Stimulated activated CD4-positive, alpha-beta T cell treated with anti-CD3 and anti-CD28 coated beads, Interleukin-12 subunit alpha, Interleukin-12 subunit beta, amount 100 ng/mL, for 24 hours (primary cell): Measurements from ENCODE around the gene CDH4.

Experiments used
- DNase-seq, 2 experiments: peaks; one replicate each; pipeline ENCODE4 v3.0.0-alpha.2; 2020; ENCODE audit warnings: low read depth in 2 of 2

The CDH4 gene

DNA sequence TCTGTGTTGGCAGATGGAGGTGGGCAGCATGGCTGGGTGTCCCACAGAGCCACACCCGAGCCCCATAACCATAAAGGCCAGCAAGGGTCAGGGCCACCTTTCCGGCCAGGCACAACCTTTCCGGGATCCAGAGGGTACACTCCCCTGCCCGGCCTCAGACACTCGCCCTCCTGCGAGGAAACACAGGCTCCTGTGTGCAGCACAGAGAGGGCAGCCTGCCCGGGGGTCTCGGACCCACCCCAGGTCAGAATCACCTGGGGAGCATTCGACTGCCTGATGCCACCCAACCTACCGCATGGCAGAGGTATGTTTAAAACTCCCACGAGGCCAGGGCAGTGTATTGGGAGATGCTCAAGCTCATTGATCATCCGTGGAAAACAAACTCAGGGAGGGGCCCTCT lies 553.3 kb downstream of the CDH4 start:
- DNase-seq = no peak

- DNase-seq = no peak
Measured at GRCh38 chr20:61805781-61806180, 553.7 kb downstream of the CDH4 start.

- no peak for DNase-seq
Measured at GRCh38 chr20:61806314-61806713, 554.3 kb downstream of the CDH4 start.

DNA sequence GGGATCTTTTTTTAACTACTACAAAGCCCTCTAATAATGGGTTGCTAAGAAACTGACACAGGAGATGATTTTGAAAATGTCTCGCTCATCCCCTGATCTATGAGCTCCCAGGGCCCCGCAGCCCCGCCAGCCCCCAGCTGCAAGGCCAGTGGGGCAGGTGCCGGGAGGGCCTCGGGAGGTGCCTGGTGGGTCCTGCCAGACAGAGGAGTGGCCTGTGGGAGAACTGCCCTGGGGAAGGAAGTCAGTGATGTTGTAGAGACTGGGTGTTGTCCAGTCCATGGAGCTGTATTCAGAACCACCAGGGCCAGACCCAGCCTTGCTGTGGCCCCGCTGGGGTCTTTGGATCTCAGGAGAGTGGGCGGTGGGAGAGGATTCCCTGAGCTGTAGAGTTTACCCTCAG lies 554.9 kb downstream of the CDH4 start:
- DNase-seq = no peak

GRCh38 chr20:61807471-61808160 lies 555.6 kb downstream of the CDH4 start:
- no peak for DNase-seq

DNA sequence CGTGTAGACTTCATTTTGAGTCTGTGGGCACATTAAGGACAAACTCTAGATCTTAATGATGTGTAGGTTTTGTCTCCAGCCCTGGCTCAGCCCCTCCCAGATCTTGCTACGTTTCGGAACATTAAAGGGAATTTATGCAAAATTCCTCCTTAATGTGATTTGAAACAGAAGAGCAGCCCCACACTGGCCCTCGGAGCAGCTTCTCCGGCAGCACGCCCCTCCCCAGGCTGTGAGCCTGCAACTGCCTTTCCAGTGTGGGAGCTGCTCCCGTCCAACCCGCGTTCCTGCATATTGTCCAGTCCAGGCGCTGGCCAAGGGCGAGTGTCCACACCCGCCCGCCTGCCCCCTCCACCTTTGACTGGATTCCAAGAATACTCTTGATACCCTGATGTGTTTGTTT lies 556.4 kb downstream of the CDH4 start:
- DNase-seq = no peak

DNA sequence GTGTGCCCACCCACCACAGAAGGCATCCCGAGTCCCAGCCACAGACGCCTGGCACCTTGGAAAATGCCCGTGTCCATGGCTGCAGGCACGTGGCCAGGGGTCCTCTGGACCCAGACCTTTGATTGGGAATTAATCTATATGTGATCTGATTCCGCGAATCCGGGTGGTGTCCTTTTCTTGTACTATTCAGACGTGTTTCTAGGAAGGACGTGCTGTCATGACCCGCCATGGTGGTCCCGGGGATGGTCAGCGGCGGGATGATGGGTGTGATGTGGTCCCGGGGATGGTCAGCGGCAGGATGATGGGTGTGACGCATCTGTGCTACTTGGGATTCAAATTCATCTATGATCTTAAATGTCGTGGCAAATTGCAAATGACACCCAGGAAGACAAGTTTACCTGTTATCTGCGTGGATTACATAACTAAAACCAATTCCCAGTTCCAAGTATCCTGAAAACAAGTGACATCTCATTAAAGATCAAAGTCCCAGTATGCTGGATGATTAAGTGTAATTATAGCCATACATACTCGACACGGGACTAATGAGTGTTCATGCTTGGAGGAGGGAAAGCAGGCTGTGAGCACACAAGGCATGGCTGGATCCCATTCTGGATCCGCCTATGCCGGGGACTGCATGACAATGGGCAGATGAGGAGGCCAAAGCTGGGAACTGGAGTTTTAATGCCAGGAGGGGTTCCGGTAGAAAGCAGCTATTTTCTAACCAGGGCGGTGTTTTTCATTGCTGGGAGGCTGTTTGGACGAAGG lies 557.1 kb downstream of the CDH4 start:
- no peak for DNase-seq

DNA sequence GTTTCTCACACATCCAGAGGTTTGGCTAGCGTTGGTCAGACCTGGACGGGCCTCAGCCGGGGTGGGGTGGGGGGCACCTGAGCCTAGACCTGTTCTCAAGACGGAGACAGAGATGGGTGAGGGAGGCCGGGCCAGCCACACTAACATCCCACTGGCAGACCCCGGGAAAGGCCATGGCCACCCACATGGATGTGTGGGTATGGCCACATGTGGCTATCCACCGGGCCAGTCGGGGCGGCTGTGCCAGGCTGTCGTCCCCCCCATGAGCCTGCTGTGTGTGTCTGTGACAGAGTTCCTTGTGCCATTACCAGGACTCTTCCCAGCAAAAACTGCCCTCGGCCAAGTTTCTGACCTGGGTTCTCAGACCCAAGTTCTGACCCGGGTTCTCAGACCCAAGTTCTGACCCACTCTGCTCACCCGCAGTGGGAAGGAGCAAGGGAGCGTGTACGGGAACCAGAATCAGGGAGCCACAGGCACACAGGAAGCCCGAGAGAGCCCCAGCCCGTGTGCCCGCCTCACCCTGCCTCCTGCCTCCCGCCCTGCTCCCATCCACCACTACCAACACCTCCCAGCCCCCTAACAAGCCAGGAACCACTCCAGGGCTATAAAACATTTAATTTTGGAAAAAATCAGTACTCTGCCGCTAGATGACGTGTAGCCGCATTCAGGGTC lies 558.1 kb downstream of the CDH4 start:
- no peak for DNase-seq

GRCh38 chr20:61810738-61811135 lies 558.7 kb downstream of the CDH4 start:
- no peak for DNase-seq

GRCh38 chr20:61811166-61811565 lies 559.1 kb downstream of the CDH4 start:
- no peak for DNase-seq

DNA sequence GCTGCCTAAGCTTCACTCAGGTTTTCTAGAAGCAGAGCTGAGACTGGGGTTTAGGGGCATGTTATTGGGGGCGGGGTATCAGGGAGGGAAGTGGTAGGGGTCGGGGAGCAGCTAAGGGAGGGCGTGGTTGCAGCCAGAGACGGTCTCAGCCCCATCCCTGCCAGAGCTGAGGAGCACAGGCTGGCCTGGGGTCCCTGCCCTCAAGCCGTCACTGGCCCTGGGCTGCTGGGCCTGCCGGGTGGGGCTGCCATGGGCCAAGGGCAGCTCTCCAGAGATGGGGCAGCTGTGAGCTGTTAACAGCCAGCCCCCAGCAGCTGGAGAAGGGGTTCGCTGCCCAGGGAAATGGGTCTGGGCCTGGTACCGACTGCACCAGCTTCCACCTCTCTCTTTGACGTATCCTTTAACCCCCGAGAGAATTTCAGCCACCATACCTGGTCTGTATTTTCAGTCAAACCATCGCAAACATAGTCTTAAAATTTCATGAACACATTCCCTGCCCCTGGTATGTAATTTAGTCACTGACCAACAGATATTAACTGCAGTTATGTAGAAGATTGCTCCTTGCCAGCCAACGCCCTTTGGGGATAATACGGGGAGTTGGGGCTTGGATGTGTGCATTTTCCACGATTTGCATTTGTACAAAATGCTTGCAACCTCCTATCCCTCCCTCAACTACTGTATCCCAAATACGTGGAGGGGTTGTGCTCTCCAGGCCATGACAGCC lies 560.2 kb downstream of the CDH4 start:
- no peak for DNase-seq

- no peak for DNase-seq
Measured at GRCh38 chr20:61812845-61813485, 560.9 kb downstream of the CDH4 start.

GRCh38 chr20:61813791-61814190 lies 561.7 kb downstream of the CDH4 start:
- no peak for DNase-seq

GRCh38 chr20:61814244-61814643 lies 562.2 kb downstream of the CDH4 start:
- no peak for DNase-seq

DNA sequence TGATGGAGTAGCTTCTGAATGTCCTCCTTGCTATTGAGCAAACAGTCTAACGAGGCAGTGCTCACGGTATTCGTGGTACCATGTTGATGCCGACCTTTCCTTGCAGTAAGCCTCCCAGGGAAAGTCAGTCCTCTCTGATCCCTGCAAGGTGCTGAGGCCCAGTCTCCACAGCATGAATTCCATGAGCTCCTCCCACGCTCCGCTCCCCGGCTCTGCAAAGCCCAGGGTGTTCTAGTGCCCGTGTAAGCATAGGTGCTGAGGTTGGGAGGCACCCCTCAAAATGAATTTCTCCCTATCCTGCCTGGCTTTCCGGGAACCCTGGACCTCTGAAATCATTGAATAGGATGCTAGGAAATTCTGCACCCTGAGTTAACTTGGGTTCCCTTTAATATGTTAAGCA lies 562.7 kb downstream of the CDH4 start:
- no peak for DNase-seq

DNA sequence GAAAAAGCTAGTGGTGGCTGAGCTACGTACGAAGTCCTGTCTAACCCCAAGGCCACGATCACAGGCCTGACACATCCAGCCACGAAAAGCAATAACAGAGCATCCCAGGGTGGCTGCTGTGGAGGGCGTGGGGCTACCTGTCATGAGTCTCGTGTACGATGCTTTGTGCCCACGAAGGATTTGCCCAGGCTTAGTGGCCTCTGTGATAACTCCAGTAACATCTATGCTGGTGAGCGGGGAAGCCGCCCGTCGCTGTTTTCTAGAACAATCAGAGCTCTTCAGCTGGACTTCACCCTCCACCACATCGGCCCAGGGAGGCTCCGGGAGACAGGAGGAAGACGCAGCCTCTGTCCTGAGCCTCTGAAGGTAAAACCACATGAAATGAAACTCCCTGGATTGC lies 563.1 kb downstream of the CDH4 start:
- DNase-seq = no peak

- DNase-seq = no peak
Measured at GRCh38 chr20:61815678-61816077, 563.6 kb downstream of the CDH4 start.

GRCh38 chr20:61816606-61817460 lies 564.8 kb downstream of the CDH4 start:
- no peak for DNase-seq

DNA sequence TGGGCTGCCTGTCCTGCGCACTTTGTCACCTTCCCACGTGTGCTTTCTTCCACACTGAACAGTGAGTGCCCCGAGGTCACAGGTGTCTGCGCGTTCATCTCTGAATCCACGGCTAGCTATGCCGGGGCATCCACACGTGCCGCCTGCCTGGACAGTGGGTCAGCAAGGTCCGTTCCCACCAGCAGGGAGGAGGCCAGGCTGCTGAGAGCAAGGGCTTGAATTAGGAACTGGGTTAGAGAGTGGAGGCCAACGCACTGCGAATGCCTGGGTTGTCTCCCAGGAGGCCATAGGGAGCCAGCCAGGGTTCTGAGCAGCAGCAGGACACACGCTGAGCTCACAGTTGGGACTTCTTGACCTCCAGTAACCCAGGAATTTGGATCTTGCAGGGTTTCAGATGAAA lies 565.5 kb downstream of the CDH4 start:
- DNase-seq = no peak

- no peak for DNase-seq
Measured at GRCh38 chr20:61818746-61819573, 566.9 kb downstream of the CDH4 start.
